ENCODE measurements around the gene CELSR1.

Gene CELSR1

DNA sequence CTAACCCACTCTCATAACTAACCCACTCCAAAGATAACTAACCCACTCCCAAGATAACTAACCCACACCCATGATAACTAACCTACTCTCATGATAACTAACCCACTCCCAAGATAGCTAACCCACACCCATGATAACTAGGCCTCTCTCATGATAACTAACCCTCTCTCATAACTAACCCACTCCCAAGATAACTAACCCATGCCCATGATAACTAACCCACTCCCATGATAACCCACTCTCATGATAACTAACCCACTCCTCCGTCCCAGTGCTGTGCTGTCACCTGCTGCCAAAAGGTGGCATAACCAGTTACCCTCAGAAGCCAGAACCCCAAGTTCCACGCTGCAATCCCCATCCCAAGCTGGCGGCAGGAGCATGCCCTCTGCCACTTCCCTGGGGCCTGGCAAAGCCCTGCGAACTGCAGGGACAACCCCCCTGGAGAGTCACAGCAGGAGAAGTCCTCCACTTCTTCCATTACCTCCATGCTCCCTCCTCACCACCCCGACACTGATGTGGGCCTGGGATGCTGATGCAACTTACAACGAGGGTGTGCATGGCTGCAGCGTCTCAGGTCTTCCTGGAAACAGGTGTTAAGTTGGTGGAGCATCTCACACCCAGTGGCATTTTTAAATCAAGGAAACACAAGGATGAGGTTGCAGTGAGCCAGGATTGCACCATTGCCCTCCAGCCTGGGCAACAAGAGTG is 30.8 kb upstream of the CELSR1 start:
- Mint-ChIP-seq H3K4me3 (no peak overlapping the region), H3K4me1 (ENCODE audit: low read depth) (peaks cover 2% of the 10 kb centered on the region), H3K27me3 (no peaks in the 10 kb centered on the region), H3K9me3 (ENCODE audit: low read depth) (no peaks in the 10 kb centered on the region), H3K27ac (peak overlapping the region; percentile 30), H3K36me3 (no peaks in the 10 kb centered on the region)

DNA sequence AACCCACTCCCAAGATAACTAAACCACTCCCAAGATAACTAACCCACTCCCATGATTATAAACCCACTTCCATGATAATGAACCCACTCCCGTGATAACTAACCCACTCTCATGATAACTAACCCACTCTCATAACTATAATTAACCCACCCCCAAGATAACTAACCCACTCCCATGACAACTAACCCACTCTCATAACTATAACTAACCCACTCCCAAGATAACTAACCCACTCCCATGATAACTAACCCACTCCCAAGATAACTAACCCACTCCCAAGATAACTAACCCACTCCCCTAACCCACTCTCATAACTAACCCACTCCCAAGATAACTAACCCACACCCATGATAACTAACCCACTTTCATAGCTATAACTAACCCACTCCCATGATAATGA is 30.1 kb upstream of the CELSR1 start:
- Mint-ChIP-seq H3K27ac (no peak overlapping the region), H3K27me3 (no peaks in the 10 kb centered on the region), H3K4me1 (ENCODE audit: low read depth) (peaks cover 3% of the 10 kb centered on the region), H3K9me3 (ENCODE audit: low read depth) (no peaks in the 10 kb centered on the region), H3K4me3 (no peak overlapping the region), H3K36me3 (no peaks in the 10 kb centered on the region)

DNA sequence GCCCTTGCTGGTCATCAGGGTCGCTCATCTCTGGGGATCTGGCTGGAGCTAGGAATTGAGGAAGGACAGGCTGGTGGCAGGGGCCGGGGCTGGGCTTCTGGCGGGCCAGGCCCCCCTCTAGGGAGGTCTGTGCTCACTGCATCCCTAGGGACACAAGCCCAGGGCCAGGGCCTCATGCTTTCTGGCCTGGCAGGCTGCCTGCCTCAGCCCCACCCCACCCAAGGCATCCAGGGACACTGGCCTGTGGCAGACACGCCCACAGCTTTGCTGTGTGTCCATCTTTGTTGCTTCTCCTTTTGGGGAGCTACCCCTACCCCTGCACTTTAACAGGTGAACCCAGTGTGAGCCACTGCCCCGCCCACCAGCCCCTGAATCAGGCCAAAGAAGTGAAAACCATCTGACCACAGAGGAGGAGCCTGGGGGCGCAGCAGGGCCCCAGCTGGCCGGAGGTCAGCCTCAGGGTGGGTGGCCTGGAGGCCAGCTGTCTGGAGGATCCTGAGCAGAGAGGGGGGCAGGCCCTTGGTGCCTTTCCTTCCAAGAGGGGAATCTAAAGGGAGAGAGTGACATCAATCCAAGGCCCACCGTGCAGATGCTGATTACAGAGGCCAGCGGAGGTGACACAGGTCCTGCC is 26.8 kb upstream of the CELSR1 start:
- H3K27me3 Mint-ChIP-seq, result no peaks in the 10 kb centered on the region
- no peak overlapping the region for H3K4me3 Mint-ChIP-seq
- H3K4me1 Mint-ChIP-seq (ENCODE audit: low read depth), result peaks cover 3% of the 10 kb centered on the region
- no peak overlapping the region for H3K27ac Mint-ChIP-seq
- H3K36me3 Mint-ChIP-seq, result no peaks in the 10 kb centered on the region
- no peaks in the 10 kb centered on the region for H3K9me3 Mint-ChIP-seq (ENCODE audit: low read depth)

DNA sequence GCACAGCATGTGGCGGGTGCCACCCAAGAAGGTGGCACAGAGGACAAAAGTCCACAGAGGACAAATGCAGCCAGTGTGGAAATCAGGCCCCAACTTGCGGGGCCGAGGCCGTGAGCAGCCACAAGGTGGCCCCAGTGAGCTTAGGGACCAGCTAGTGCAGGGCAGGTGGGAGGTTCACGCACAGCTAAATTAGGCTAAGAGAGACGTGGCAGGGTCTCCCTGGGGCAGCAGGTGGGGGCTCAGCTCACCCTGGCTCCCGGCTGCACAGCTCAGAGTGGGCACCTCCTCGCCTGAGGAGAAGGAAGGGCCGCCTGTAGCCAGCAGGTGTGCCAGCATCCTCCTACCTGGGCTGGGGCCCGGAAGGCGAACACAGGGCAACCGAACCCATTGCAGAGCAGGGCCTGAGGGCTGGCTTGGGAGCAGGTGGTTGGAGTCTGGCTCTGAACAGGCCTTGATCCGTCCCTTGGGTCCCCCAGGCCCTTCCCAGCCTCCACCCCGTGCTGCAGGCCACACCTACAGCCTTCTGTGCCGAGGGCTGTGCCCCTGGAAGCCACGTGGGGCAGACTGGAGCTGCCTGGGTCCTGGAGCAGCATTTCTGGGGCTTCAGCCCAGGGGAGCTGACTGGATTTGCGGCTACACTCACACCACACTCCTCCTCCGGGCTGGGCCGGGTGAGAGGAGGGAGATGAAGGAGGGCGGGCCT is 26.1 kb upstream of the CELSR1 start:
- Mint-ChIP-seq H3K27me3 (no peaks in the 10 kb centered on the region), H3K4me3 (no peak overlapping the region), H3K27ac (no peak overlapping the region), H3K36me3 (no peaks in the 10 kb centered on the region), H3K4me1 (ENCODE audit: low read depth) (peaks cover 3% of the 10 kb centered on the region), H3K9me3 (ENCODE audit: low read depth) (no peaks in the 10 kb centered on the region)

DNA sequence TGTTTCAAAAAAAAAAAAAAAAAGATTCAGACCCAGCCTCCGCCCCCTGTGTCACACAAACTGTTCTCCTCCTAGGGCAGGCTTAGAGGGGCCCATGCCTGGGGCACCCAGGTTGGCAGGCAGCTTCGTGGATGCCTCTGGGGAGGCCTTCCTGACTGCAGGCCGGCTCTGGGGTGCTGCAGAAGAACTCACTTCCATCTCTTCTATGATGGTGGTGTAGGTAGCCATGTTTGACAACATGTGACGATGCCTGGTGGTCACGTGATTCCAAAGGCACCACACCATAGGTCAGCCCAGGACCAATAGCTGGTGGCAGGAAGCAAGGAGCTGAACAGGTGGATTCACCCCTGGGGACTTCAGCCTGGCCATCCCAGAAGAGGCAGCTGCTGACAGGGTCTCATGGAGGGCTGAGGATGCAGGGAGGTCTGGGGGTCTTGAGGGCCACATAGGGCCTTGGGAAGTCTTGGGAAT is 24.1 kb upstream of the CELSR1 start:
- Mint-ChIP-seq H3K9me3 (ENCODE audit: low read depth) (no peaks in the 10 kb centered on the region), H3K27ac (no peak overlapping the region), H3K27me3 (no peaks in the 10 kb centered on the region), H3K4me1 (ENCODE audit: low read depth) (peaks cover 3% of the 10 kb centered on the region), H3K36me3 (peaks cover 2% of the 10 kb centered on the region), H3K4me3 (no peak overlapping the region)

DNA sequence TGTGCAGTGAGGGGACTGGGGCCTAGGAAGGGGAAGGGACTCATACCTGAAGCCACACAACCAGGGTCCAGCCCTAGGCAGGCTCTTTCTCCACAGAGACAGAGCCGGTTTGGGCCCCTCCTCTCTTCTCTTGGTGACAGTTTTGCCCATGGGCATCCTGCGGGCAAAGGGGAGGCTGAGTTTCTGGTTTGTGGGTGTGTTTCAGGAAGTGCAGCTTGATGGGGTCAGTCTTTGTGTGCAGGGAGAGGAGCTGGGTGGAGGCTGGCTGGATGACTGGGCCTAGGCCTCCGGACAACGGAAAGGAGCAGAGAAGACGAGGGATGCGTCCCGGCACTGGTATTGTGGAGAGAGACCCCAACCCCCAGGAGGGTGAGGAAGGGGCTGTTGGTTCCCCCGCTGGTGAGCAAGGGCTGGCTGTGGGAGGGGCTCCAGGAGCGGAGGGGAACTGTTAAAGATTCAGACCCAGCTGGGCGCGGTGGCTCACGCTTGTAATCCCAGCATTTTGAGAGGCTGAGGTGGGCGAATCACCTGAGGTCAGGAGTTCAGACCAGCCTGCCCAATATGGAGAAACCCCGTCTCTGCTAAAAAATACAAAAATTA is 23.4 kb upstream of the CELSR1 start:
- Mint-ChIP-seq H3K4me3 (no peak overlapping the region), H3K27me3 (no peaks in the 10 kb centered on the region), H3K36me3 (peaks cover 2% of the 10 kb centered on the region), H3K9me3 (ENCODE audit: low read depth) (no peaks in the 10 kb centered on the region), H3K4me1 (ENCODE audit: low read depth) (peaks cover 3% of the 10 kb centered on the region), H3K27ac (no peak overlapping the region)

DNA sequence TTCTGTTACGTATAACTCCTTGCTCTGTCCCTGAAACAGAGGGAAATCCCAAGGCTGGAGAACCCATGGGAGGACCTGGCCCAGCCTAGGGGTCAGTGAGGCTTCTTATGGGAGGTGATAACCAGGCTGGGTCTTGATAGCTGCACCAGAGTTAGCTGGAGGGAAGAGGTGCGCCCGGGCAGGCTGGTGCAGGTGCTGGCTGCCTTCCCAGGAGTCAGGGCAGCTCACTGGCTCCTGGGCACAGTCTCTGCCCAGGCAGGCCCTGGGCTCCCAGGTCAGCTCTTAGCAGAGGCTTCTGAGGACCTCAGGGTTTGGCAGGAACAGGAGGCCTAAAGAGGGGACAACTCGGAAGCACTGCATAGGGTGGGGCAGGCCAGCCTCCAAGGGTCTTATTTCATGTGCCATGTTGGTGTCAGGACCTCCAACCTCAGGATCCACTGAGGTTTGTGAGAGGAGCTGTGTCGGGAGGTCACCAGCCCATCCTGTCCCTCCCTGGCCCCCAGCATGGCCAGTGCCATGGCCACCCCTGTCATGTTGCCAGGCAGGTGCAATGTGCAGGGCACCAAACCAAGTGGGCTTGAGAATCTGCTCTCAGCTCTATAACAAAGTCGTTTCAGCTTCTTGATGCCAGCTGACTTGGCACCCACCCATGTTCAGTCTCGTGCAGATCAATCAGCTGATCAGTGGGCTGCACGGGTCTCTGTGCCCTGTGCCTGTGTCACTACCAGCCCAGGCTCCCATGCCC is 20.5 kb upstream of the CELSR1 start:
- H3K4me3 Mint-ChIP-seq, result no peak overlapping the region
- peaks cover 2% of the 10 kb centered on the region for H3K36me3 Mint-ChIP-seq
- H3K27me3 Mint-ChIP-seq, result peaks cover 2% of the 10 kb centered on the region
- H3K4me1 Mint-ChIP-seq (ENCODE audit: low read depth), result no peaks in the 10 kb centered on the region
- H3K9me3 Mint-ChIP-seq (ENCODE audit: low read depth), result no peaks in the 10 kb centered on the region
- H3K27ac Mint-ChIP-seq, result no peak overlapping the region

DNA sequence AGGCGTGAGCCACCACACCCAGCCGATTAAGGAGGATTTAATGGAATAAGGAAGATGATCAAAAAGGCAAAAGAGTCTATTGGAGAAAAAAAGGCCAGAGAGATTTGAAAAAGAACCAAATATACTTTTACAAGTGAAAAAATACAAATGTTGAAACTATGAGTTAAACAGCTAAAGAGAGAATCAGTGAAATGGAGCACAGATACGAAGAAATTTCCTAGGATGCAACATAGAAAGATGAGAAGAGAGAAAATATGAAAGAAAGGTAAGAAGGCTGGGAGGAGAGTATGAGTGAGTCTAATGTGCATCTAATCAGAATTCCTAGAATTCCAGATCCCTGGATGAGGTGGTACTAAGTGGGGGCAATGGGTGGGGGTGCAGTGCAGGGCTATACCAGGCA is 19.4 kb upstream of the CELSR1 start:
- no peak overlapping the region for H3K4me3 Mint-ChIP-seq
- H3K36me3 Mint-ChIP-seq, result peaks cover 2% of the 10 kb centered on the region
- no peaks in the 10 kb centered on the region for H3K9me3 Mint-ChIP-seq (ENCODE audit: low read depth)
- H3K27ac Mint-ChIP-seq, result no peak overlapping the region
- no peaks in the 10 kb centered on the region for H3K4me1 Mint-ChIP-seq (ENCODE audit: low read depth)
- peaks cover 4% of the 10 kb centered on the region for H3K27me3 Mint-ChIP-seq

DNA sequence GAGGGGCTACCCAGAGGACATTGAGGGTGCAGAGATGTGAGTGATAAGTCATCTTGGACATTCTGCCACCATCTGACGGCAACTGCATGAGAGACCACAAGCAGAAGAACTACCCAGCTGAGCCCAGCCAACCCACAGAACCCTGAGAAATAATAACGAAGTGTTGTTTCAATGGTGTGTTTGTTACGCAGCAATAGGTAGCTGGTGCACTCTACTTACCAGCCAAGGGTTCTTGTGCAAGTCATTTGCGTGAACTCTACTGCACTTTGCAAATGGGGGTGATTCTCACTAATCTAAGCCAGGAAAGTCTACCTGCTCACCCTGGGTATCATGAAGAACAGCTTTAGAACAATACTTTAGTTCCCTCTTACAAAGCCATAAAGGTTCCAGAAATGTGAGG is 15.8 kb upstream of the CELSR1 start:
- Mint-ChIP-seq H3K36me3 (peaks cover 2% of the 10 kb centered on the region), H3K4me3 (no peak overlapping the region), H3K27ac (no peak overlapping the region), H3K27me3 (peaks cover 4% of the 10 kb centered on the region), H3K9me3 (ENCODE audit: low read depth) (no peaks in the 10 kb centered on the region), H3K4me1 (ENCODE audit: low read depth) (no peaks in the 10 kb centered on the region)

DNA sequence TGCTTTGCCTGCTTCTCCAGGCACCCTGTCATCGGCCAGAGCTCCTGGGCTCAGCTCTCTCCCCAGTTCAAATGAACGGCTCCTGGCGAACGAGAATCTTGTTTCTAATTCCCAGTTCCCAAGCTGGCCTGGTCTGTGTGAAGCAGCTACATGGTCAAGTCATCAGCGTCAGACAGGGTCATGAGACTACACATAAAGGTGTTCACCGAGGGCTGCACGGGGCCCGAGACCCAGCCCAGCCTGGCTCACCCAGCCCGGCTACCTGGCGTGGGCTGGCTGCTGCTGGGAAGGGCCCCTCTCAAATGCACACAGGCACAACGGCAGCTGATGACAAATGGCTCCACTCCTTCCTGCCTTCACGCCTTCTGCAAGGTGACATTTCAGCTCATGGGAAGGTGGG is 14.6 kb upstream of the CELSR1 start:
- peaks cover 2% of the 10 kb centered on the region for H3K36me3 Mint-ChIP-seq
- no peaks in the 10 kb centered on the region for H3K4me1 Mint-ChIP-seq (ENCODE audit: low read depth)
- H3K9me3 Mint-ChIP-seq (ENCODE audit: low read depth), result no peaks in the 10 kb centered on the region
- no peak overlapping the region for H3K27ac Mint-ChIP-seq
- no peak overlapping the region for H3K4me3 Mint-ChIP-seq
- peaks cover 4% of the 10 kb centered on the region for H3K27me3 Mint-ChIP-seq

DNA sequence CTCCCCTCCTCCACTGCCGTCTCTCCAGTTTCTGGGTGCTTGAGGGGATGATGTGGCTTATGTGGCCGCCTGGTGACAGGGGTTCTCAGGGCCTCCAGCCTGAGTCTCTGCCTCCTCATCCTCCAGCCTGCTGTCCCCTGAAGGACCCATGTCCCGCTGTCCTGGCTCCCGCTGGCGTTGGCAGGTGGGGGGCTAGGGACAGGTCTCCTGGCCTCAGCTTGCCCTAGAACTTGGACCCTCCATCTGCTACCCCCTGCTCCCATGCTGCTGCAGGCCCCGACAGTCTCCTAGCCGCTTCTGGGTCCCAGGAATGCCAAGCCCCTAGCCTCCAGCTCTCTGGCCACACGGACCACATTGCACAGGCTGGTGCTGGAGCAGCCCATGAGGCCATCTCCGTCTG is 13.9 kb upstream of the CELSR1 start:
- no peak overlapping the region for H3K4me3 Mint-ChIP-seq

DNA sequence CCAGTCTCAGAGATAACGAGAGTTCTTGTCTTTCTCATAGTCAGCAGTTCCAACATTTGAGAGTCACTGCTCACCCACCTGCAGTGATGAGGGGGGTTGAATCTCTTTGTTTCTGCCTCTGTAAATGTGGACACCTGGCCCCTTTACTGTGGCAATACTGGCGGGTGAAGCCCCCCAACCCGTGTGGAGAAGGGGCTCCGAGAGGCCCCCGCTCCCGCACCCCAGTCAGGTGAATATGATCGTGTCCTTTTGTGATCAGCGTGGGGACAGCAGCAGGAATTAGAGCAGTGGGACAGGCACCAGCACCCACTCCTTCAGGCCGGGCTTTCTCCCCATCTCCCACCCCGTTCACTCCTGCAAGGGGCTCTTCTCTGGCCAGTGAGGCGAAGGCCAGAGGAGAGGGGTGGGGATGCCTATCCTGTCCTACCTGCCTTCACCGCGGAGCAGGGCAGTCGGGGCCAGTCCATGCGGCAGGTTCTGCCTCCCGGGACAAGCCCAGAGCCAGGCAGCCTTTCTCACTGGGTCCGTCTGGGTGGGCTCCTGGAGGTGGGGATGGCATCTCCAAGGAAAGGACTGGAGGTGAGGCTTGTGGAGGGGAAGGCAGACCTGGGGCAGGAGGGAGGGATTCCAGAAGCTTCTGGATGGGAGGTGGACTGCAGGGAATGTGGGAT is 12.7 kb upstream of the CELSR1 start:
- no peak overlapping the region for H3K4me3 Mint-ChIP-seq
- H3K4me1 Mint-ChIP-seq (ENCODE audit: low read depth), result no peaks in the 10 kb centered on the region
- no peaks in the 10 kb centered on the region for H3K36me3 Mint-ChIP-seq
- H3K27me3 Mint-ChIP-seq, result peaks cover 7% of the 10 kb centered on the region
- no peak overlapping the region for H3K27ac Mint-ChIP-seq
- no peaks in the 10 kb centered on the region for H3K9me3 Mint-ChIP-seq (ENCODE audit: low read depth)

More for the DNA sequence above, 13.9 kb upstream of the CELSR1 start:
- Mint-ChIP-seq H3K9me3 (ENCODE audit: low read depth) (no peaks in the 10 kb centered on the region), H3K27ac (no peak overlapping the region), H3K4me1 (ENCODE audit: low read depth) (no peaks in the 10 kb centered on the region), H3K36me3 (no peaks in the 10 kb centered on the region), H3K27me3 (peaks cover 4% of the 10 kb centered on the region)

DNA sequence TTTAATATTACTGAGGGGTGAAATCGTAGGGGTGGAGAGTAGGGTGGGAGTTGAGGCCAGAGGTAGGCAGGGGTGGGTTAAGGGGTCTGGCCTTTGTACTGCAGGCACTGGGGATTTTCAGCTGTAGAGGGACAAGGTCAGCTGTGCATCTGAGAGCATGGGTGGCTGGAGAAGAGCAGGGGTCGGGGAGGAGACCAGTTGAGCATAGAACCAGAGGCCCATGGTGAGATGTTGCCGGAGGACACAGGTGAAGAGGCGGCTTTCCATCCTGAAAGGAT is 12.1 kb upstream of the CELSR1 start:
- Mint-ChIP-seq H3K9me3 (ENCODE audit: low read depth) (no peaks in the 10 kb centered on the region), H3K36me3 (no peaks in the 10 kb centered on the region), H3K27me3 (peaks cover 5% of the 10 kb centered on the region), H3K4me3 (no peak overlapping the region), H3K27ac (no peak overlapping the region), H3K4me1 (ENCODE audit: low read depth) (no peaks in the 10 kb centered on the region)

DNA sequence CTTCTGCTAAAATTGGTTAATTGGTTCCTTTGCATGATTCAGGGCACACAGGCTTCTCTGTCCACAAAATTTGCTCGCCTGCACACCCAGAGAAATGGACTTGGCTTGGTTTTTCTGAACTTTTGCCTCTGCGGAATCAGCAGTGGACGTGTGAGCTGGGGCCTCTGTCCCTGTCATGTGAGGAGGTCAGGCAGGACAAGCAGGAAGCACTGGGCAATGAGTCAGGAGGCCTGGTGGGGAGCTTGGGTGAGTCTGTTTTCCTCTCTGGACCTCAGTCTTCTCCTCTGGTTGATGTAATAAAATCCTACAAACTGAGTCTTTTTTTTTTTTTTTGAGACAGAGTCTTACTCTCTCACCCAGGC is 10.4 kb upstream of the CELSR1 start:
- Mint-ChIP-seq H3K27me3 (peaks cover 8% of the 10 kb centered on the region), H3K4me3 (no peak overlapping the region)

More for the DNA sequence above, 10.4 kb upstream of the CELSR1 start:
- H3K9me3 Mint-ChIP-seq (ENCODE audit: low read depth), result no peaks in the 10 kb centered on the region
- H3K36me3 Mint-ChIP-seq, result no peaks in the 10 kb centered on the region
- no peak overlapping the region for H3K27ac Mint-ChIP-seq
- H3K4me1 Mint-ChIP-seq (ENCODE audit: low read depth), result no peaks in the 10 kb centered on the region
